Measurements from ENCODE around the gene SIX2.

SIX2 gene

GRCh38 chr2:45013229-45014015, 4.2 kb upstream of the SIX2 start:
- TF ChIP-seq CTCF (IDR thresholded peaks at IDR 0.05; ENCODE audit: insufficient read depth, low read length, missing control alignments), result no peak
- peak overlapping the region; percentile 23; the same call in 1 of the 2 replicates for H3K4me3 ChIP-seq (ENCODE audit: low read depth, low read length)
- no peak for DNase-seq (ENCODE audit: low read depth, low spot score)
- ChIA-PET POLR2A (no interaction called here), CTCF (interaction anchor here (0.6 to 2.5 kb wide), 7 partner anchors 9 to 15 kb away, joined by 3 to 9 read pairs (median 3); no protein-coding TSS in a partner anchor)

- H3K4me3 ChIP-seq (ENCODE audit: low read depth, low read length), result no peak overlapping the region
- no peak for DNase-seq (ENCODE audit: low read depth, low spot score)
- ChIA-PET CTCF (interaction anchor here (0.8 to 2.5 kb wide), 3 partner anchors 12 to 15 kb away, joined by 3 to 9 read pairs (median 5); no protein-coding TSS in a partner anchor), POLR2A (no interaction called here)
- no peak for TF ChIP-seq CTCF (IDR thresholded peaks at IDR 0.05; ENCODE audit: insufficient read depth, low read length, missing control alignments)
These were observed 3.5 kb upstream of the SIX2 start for GRCh38 chr2:45012733-45013132.

GRCh38 chr2:45011621-45012602, 2.7 kb upstream of the SIX2 start:
- no peak for DNase-seq (ENCODE audit: low read depth, low spot score)
- no peak overlapping the region for H3K4me3 ChIP-seq (ENCODE audit: low read depth, low read length)
- no peak for TF ChIP-seq CTCF (IDR thresholded peaks at IDR 0.05; ENCODE audit: insufficient read depth, low read length, missing control alignments)
- CTCF ChIA-PET, result interaction anchor here (0.9 to 2.5 kb wide), 3 partner anchors 13 to 30 kb away, joined by 3 to 9 read pairs (median 5); no protein-coding TSS in a partner anchor
- POLR2A ChIA-PET, result no interaction called here

GRCh38 chr2:45011121-45011520, 1.9 kb upstream of the SIX2 start:
- TF ChIP-seq CTCF (IDR thresholded peaks at IDR 0.05; ENCODE audit: insufficient read depth, low read length, missing control alignments), result no peak
- ChIA-PET CTCF (interaction anchor here (0.9 kb wide), 1 partner anchor 30 kb away, joined by 3 read pairs; no protein-coding TSS in a partner anchor), POLR2A (no interaction called here)
- no peak for DNase-seq (ENCODE audit: low read depth, low spot score)
- no peak overlapping the region for H3K4me3 ChIP-seq (ENCODE audit: low read depth, low read length)

GRCh38 chr2:45010702-45011012, 1.4 kb upstream of the SIX2 start:
- no peak overlapping the region; the same call in 1 of the 2 replicates for H3K4me3 ChIP-seq (ENCODE audit: low read depth, low read length)
- ChIA-PET POLR2A (no interaction called here), CTCF (no interaction called here)
- TF ChIP-seq CTCF (IDR thresholded peaks at IDR 0.05; ENCODE audit: insufficient read depth, low read length, missing control alignments), result no peak
- no peak for DNase-seq (ENCODE audit: low read depth, low spot score)
